Stromal cell of bone marrow (primary cell): ENCODE results near the gene AKT2.

Source experiments
- DNase-seq: peaks from one replicate; pipeline ENCODE4 v3.0.0-alpha.2; 2012; ENCODE audit warnings: low read depth

The AKT2 gene

DNA sequence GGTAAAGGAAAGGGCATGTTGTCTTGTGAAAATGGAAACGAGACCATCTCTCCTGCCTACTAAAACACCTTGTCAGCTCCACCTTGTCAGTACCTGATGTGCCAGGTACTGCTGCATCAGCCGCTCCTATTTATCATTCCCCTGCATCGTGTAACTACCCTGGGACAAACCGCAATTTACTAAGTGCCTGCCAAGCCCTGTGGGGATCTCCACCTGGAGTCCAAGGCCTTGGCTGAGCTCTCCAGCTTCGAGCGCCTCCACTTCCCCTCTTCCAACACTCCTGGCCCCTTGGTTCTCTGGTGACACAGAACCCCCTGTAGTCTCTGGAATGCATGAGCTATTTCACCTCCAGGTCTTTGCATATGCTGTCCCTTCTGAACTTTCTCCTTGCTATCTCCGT lies 32.8 kb downstream of the AKT2 start:
- no peak for DNase-seq

DNA sequence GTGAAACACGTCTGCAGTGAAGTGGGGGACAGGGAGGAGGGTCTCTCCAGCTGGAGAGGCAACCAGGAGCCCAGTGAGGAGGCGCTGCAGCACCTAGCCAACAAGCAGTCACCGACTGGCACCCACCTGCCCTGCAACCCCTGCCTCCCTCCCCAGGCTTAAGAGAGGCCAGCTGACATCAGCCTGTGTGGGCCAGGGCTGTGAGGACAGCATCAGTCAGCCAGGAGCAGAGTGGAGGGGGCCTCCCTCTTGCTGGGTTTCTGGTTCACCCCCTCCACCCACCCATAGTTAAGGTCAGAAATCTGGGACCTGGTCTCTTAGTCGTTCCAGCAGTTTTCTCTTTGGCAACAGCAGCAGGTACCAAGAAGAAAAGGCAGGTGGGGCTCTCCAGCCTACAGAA lies 33.2 kb downstream of the AKT2 start:
- no peak for DNase-seq

- no peak for DNase-seq
These were observed 33.9 kb downstream of the AKT2 start for GRCh38 chr19:40251244-40251643.

DNA sequence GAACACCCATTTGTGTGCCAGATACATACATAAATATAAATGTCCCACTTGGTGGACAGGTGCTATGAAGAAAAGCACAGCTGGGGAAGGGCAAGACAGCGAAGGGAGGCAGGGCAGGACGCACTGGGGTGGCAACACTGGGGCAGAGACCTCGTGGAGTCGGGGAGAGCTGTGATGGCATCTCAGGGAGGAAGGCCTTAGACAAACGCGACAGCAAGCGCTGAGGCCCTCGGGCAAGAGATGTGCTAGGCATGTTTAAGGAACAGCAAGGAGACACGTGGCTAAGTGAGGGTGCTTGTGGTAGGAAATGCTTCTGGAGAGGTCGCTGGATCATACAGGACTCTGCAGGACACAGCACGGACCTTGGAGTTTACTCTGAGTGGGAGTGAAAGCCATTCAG lies 35.4 kb downstream of the AKT2 start:
- DNase-seq: no peak

DNA sequence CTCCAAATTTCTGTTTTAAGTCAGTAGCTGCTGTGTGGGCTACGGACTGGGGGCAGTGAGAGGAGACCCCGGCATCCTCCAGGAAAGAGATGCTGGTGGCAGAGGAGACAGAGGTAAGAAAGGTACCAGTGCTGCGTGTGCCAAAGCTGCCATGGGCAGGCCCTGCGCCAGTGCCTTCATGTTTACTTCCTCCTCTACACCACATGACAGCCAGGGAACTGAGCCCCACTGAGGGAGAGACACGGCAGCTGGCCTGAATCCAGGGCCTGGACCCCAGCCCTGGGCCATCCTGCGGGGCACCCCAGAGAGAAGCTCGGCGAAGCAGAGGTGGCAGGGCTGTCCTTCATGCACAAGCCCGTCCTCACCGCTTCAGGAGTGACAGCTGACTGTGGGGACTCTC lies 35.9 kb downstream of the AKT2 start:
- no peak for DNase-seq

GRCh38 chr19:40247735-40248262 lies 37.3 kb downstream of the AKT2 start:
- DNase-seq: no peak

- DNase-seq: no peak
These were observed 38.0 kb downstream of the AKT2 start for GRCh38 chr19:40247178-40247577.

DNA sequence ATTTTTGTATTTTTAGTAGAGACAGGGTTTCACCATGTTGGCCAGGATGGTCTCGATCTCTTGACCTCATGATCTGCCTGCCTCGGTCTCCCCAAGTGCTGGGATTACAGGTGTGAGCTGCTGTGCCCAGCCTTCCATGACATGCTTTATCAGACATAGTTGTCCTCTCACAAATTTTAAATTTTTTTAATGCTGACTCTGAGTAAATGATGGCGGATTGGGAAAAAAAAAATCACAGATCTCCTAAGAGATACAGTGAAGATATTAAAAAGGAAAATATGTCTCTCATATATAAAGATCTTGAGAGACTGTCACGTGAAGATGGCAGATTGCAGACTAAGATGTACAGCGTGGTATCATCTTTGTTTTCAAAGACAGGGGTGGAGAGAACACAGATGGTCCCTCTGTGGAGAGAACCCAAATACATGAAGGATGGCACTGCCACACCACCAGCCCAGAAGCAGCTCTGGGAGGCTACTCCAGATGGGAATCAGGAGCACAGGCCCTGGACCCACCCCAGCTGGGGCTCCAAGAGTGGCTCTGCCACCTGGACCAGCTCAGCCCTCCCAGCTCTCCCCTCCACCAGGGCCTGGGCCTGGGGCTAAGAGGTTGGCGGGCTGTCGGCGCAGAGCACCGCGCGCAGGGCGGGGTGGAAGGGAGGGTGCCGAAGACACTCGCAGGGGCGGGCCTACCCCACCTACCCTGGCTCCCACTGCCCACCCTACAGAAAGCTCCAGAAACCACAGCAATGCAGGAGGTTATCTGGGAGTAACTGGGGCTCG lies 38.7 kb downstream of the AKT2 start:
- DNase-seq: no peak

DNA sequence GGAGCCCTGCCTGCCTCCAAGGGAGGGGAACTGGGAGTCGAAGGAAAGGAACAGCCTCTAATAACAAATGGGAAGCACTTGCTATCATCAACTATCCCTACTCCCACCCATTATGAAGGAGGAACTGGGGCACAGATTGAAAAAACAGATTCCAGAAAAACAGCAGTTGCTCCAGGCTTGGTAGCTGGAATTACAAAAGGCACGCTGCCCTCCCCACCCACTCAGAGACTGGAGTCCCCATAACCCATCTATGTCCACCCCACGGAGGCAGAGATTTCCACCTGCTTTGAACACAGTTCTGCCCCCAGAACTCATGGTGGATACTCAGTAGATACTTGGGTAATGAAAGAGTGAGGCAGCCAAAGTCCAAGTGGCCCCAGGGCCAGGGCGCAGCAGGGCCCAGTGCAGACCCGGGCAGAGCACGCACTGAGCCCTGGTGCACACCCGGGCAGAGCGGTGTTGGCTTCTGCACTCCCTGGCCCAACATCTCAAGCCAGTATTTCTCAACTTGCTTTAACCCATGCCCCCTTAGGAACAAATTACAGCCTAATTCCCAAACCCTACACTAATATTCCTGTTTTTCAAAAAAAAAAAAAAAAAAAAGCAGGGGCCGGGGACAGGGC lies 39.5 kb downstream of the AKT2 start:
- DNase-seq: no peak

DNA sequence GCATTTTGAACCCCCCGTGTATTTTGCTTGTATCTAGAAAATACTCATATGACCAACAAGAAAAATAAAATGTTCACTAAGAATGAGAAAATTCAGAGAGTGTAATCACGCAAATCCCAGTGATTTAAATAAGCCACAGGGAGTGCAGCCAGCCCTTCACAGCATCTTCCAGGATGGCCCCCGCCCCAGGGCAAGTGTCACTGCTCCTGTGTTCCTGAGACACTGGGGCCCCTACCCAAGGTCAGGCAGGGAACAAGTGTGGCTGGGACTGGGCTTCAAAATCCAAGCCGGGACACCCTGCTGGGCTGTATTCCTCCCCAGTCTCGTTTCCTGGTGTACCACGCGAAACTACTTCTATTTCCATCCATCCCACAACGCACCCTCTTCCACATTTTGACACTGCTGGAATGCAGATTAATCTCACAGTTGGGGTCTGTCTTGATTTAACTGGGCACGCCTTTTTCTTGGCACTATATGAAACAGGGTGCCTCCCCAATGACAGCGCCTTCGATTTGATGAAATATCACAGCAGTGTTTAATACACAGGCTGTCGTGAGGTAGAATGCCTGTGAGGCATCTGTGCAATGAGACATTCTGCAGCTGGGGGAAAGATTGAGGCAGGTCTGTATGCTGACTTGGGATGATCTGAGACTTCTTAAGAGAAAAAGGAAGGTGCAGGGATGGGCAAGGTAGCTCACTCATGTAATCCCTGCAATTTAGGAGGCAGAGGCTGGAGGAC lies 40.4 kb downstream of the AKT2 start:
- DNase-seq: no peak

DNA sequence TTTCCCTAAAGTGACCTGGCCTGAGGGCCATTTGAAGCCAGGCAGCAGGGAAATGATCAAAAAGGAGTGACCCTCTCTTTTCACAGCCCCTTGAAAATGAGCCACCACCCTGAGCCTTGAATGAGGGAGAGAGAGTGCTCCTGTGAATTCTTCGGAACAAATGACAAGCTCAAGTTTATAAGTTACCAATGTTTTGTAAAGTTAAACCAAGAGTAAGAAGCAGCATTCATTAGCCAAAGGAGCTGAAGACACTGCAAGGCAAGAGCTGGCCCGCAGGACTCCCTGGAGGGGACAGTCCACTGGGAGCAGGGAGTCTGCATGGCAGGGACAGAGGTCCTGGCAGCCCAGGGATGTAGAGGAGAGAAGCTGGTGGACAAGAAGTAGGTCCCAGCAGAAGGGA lies 42.0 kb downstream of the AKT2 start:
- no peak for DNase-seq

GRCh38 chr19:40242480-40242879 lies 42.7 kb downstream of the AKT2 start:
- DNase-seq: no peak

DNA sequence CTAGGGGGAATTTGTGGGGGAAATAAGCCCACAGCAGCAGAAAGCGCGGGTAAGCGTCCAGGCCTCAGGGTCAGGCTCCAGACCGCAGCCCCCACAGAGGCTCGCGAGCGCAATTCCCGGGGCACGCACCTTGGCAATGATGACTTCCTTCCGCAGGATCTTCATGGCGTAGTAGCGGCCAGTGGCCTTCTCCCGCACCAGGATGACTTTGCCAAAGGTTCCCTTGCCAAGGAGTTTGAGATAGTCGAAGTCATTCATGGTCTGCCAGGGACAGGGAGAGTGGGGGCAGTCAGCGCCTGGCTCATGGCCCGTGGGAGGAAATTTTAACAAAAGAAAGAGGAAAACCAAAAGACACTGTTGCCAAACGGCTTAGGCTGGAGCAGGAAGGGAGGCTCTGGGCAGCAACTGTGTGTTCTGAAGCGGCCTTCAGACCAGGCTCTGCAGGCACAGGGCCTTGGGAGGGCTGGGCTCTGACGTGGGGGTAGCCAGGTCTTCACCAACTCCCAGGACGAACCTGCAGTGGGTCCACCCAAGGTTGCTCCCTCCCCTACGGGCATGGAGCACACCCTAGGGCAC lies 43.2 kb downstream of the AKT2 start:
- DNase-seq: no peak

- no peak for DNase-seq
These were observed 43.9 kb downstream of the AKT2 start for GRCh38 chr19:40241125-40241808.

DNA sequence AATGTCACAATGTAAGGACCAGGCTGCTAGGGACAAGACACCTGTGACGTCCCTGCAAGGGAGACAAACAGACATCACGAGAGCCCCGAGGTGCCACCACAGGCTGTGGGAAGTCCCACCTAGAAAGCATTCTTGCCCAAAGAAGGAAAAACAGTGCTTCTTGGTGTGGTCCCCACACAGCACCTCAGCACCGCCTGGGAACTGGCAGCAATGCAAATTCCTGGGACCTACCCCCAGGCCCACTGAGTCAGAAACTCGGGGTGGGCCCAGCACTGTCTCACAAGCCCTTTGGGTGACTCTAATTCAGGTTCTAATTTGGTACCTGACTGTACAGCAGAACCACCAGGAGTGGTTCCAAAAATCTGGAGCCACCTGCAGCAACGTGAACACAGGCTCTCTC lies 44.8 kb downstream of the AKT2 start:
- no peak for DNase-seq

- DNase-seq: no peak
These were observed 45.5 kb downstream of the AKT2 start for GRCh38 chr19:40239415-40240226.

- DNase-seq: no peak
These were observed 46.4 kb downstream of the AKT2 start for GRCh38 chr19:40238775-40239174.

GRCh38 chr19:40237791-40238190 lies 47.4 kb downstream of the AKT2 start:
- DNase-seq: no peak

- no peak for DNase-seq
These were observed 48.8 kb downstream of the AKT2 start for GRCh38 chr19:40236366-40236765.

GRCh38 chr19:40236026-40236355 lies 49.2 kb downstream of the AKT2 start:
- DNase-seq: no peak
